Body of pancreas (tissue), 4 donors: ENCODE measurements around the gene TBC1D19.

Experiments
- CTCF ChIP-seq, 7 experiments: fragments of 450-650 bp in 4 of 7; fragments of 200-600 bp in 3 of 7; sonication (generic) in 3 of 7; IDR thresholded peaks; one replicate each; pipeline ENCODE4 v1.5.1; 2016 to 2019; ENCODE audit warnings: antibody characterized with exemption in 7 of 7
- POLR2A ChIP-seq, 3 donors: fragments of 450-650 bp; IDR thresholded peaks; one replicate each; pipeline ENCODE4 v1.6.1; 2016; ENCODE audit warnings: antibody characterized with exemption in 3 of 3, mild to moderate bottlenecking in 2 of 3

- TF ChIP-seq CTCF (IDR thresholded peaks at IDR 0.05) (no peak), POLR2A (IDR thresholded peaks at IDR 0.05) (no peak)
Observed at GRCh38 chr4:26566133-26566532, 17.8 kb upstream of the TBC1D19 start.
